DOHH2 (cell line): ENCODE data around the gene UQCRQ.

Experiments used
- EZH2phosphoT487 ChIP-seq: fragments of 200-600 bp; sonication (generic); IDR thresholded peaks from 2 replicates; pipeline ENCODE4 v1.6.1; 2017; ENCODE audit warnings: borderline replicate concordance, mild to moderate bottlenecking, antibody characterized with exemption, low read length, moderate library complexity, mixed read lengths
- TF ChIP-seq, protein P1 (sequence below): fragments of 200-600 bp; sonication (generic); IDR thresholded peaks from one replicate; pipeline ENCODE4 v1.5.1; 2014; ENCODE audit warnings: antibody characterized with exemption, mild to moderate bottlenecking, low read depth, low read length; ENCODE audit not compliant: poor library complexity, severe bottlenecking

DNA sequence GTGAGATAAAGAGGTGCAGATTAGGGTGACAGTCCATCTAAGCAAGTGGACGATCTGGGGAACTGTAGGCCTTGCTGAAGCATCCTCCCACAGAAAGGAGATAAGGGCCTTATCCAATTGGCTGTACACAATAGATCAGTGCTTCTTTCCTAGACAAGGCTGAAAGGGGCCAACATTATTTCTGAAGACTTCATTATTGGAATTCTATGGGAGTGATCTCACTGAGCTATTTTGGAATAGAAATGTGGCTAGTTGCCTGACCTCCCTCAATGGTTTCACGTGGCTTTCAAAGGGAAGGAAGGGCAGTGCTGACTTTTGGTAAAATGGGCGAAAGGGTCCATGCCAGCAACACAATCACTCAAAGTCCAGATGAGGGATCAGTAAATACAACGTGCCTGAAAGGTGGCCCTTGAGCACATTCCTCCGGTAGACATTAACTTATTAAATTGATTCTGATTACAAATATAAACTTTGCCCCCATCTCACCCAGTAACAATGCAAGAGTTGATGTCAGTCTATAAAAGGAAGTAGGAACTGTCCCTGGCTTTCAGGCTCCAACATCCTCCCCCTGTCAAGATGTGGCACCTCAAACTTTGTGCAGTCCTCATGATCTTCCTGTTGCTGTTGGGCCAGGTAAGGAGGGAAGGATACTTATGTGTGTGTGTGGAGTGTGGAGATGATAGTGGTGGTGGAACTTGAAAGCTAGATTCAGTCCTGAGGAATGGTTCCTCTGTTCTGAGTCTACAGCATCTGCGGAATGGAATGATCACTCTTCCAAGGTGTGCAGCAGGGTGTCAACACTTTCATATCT is 6.9 kb downstream of the UQCRQ start, which contains the start of gene LEAP2:
- TF ChIP-seq, protein P1, sequence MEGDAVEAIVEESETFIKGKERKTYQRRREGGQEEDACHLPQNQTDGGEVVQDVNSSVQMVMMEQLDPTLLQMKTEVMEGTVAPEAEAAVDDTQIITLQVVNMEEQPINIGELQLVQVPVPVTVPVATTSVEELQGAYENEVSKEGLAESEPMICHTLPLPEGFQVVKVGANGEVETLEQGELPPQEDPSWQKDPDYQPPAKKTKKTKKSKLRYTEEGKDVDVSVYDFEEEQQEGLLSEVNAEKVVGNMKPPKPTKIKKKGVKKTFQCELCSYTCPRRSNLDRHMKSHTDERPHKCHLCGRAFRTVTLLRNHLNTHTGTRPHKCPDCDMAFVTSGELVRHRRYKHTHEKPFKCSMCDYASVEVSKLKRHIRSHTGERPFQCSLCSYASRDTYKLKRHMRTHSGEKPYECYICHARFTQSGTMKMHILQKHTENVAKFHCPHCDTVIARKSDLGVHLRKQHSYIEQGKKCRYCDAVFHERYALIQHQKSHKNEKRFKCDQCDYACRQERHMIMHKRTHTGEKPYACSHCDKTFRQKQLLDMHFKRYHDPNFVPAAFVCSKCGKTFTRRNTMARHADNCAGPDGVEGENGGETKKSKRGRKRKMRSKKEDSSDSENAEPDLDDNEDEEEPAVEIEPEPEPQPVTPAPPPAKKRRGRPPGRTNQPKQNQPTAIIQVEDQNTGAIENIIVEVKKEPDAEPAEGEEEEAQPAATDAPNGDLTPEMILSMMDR, result no peak
- no peak for TF ChIP-seq EZH2phosphoT487
